HepG2 (cell line): ENCODE data around the gene VEZF1. TPM values are rescaled to one million over a fixed set of nuclear protein-coding genes. Genes with fewer than 3 reads are reported as not detected.

Experiments used
- ATAC-seq: fragments of 200-7000 bp; cut with Tn5 transposase; 3 replicates; pipeline ENCODE4 v1.9.1; 2020; ENCODE audit warnings: mild to moderate bottlenecking, moderate library complexity
- BruUV-seq: library from RNA; stranded (reverse); fragments of 400-500 nt; replicated peaks from 2 replicates; lab custom pipeline; 2021; lab: Mats Ljungman, UMichigan
- CTCF ChIA-PET: fragments of 300-600 bp; formaldehyde crosslinking; extraction: SDS; loops from one replicate; lab custom pipeline; 2021; ENCODE audit warnings: low total read pairs, inconsistent platforms, low intra/inter-chr PET ratio; lab: Yijun Ruan, JAX
- POLR2A ChIA-PET: fragments of 350-600 bp; sonication (Branson Sonifier 250); formaldehyde crosslinking; loops from one replicate; lab custom pipeline; 2020; ENCODE audit warnings: antibody characterized with exemption, inconsistent platforms; lab: Yijun Ruan, JAX
- DNase-seq: peaks from one replicate; pipeline ENCODE4 v3.0.0-alpha.2; 2015; ENCODE audit warnings: low spot score
- FAIRE-seq: peaks from 3 replicates; lab custom pipeline; 2011; peaks lifted over from hg19 to GRCh38; lab: Jason Lieb, UNC
- H2AFZ ChIP-seq: one replicate; pipeline ENCODE4 v1.6.1; 2011; ENCODE audit warnings: low read length, inconsistent platforms
- H3K27ac ChIP-seq: fragments of 300-600 bp; 3 replicates; pipeline ENCODE4 v1.8.0; 2011; ENCODE audit warnings: mixed run types, mild to moderate bottlenecking, mixed read lengths, low read length, inconsistent platforms; ENCODE audit not compliant: insufficient read depth; ENCODE audit errors: extremely low read length
- H3K27me3 ChIP-seq, 2 experiments: fragments of 200-600 bp in 1 of 2; 2 replicates in 1 of 2; 3 replicates in 1 of 2; pipeline versions ENCODE4 v1.6.0 to v1.8.0; 2011; ENCODE audit warnings: low read length in 2 of 2, mild to moderate bottlenecking in 2 of 2, moderate library complexity in 2 of 2, inconsistent platforms in 1 of 2; ENCODE audit not compliant: insufficient read depth in 2 of 2, control insufficient read depth in 1 of 2
- H3K36me3 ChIP-seq, 2 experiments: fragments of 200-600 bp in 1 of 2; replicated peaks in 1 of 2; 2 replicates in 1 of 2; 3 replicates in 1 of 2; pipeline versions ENCODE4 v1.5.1 to v1.8.0; 2011; ENCODE audit warnings: low read length in 2 of 2, inconsistent platforms in 1 of 2; ENCODE audit not compliant: insufficient read depth in 2 of 2, control insufficient read depth in 1 of 2
- H3K4me1 ChIP-seq: 2 replicates; pipeline ENCODE4 v1.5.1; 2012; ENCODE audit warnings: low read length, inconsistent platforms; ENCODE audit not compliant: insufficient read depth
- H3K4me2 ChIP-seq: 2 replicates; pipeline ENCODE4 v1.6.0; 2011; ENCODE audit warnings: low read depth, low read length, inconsistent platforms
- H3K4me3 ChIP-seq, 3 experiments: fragments of 200-600 bp in 1 of 3; sonication (generic), shearing (Covaris generic) in 1 of 3; replicated peaks in 1 of 3; 2 replicates each; pipeline ENCODE4 v1.5.1; 2011 to 2016; ENCODE audit warnings: low read length in 3 of 3, inconsistent platforms in 2 of 3, low read depth in 2 of 3, mild to moderate bottlenecking in 2 of 3, control low read depth in 1 of 3, mixed read lengths in 1 of 3; ENCODE audit not compliant: insufficient read depth in 1 of 3
- H3K79me2 ChIP-seq: one replicate; pipeline ENCODE4 v1.6.1; 2011; ENCODE audit warnings: low read length, inconsistent platforms; ENCODE audit not compliant: insufficient read depth
- H3K9ac ChIP-seq: 2 replicates; pipeline ENCODE4 v1.6.0; 2011; ENCODE audit warnings: mild to moderate bottlenecking, low read depth, low read length, inconsistent platforms; ENCODE audit not compliant: insufficient read depth
- H3K9me3 ChIP-seq: 2 replicates; pipeline ENCODE4 v1.5.1; 2012; ENCODE audit warnings: mild to moderate bottlenecking, low read length
- H4K20me1 ChIP-seq: 2 replicates; pipeline ENCODE4 v1.6.0; 2011; ENCODE audit warnings: inconsistent platforms, mild to moderate bottlenecking, low read length, moderate library complexity; ENCODE audit not compliant: insufficient read depth
- BRD4 ChIP-seq: sonication (generic); formaldehyde crosslinking; IDR thresholded peaks from 2 replicates; pipeline ENCODE4 v1.4.0; 2020; ENCODE audit warnings: missing genetic modification reagents
- ELF4 ChIP-seq: sonication (generic); formaldehyde crosslinking; IDR thresholded peaks from 2 replicates; pipeline ENCODE4 v1.5.0; 2020; ENCODE audit warnings: missing genetic modification reagents, mild to moderate bottlenecking, moderate library complexity, borderline replicate concordance
- FOSL2 ChIP-seq: sonication (generic); formaldehyde crosslinking; IDR thresholded peaks from 2 replicates; pipeline ENCODE4 v1.4.0; 2020; ENCODE audit warnings: missing genetic modification reagents
- HOXD1 ChIP-seq: sonication (generic); formaldehyde crosslinking; IDR thresholded peaks from 2 replicates; pipeline ENCODE4 v1.5.0; 2020; ENCODE audit warnings: missing genetic modification reagents
- SOX5 ChIP-seq: IDR thresholded peaks from 2 replicates; pipeline ENCODE4 v1.6.1; 2016; ENCODE audit warnings: borderline replicate concordance
- TFE3 ChIP-seq: IDR thresholded peaks from 2 replicates; pipeline ENCODE4 v1.6.1; 2016
- ZNF329 ChIP-seq: sonication (generic); formaldehyde crosslinking; IDR thresholded peaks from 2 replicates; pipeline ENCODE4 v1.9.0; 2021; ENCODE audit warnings: low read depth, mild to moderate bottlenecking, missing genetic modification reagents
- ZNF484 ChIP-seq: sonication (generic); formaldehyde crosslinking; IDR thresholded peaks from 2 replicates; pipeline ENCODE4 v1.5.1; 2020; ENCODE audit warnings: mild to moderate bottlenecking, low read depth, missing genetic modification reagents, borderline replicate concordance
- ZNF510 ChIP-seq: sonication (generic); formaldehyde crosslinking; IDR thresholded peaks from 2 replicates; pipeline ENCODE4 v1.4.0; 2020; ENCODE audit warnings: low read depth, mild to moderate bottlenecking, missing genetic modification reagents
- ZNF670 ChIP-seq: sonication (generic); formaldehyde crosslinking; IDR thresholded peaks from 2 replicates; pipeline ENCODE4 v1.8.0; 2022; ENCODE audit warnings: mild to moderate bottlenecking, missing genetic modification reagents, borderline replicate concordance
- WGBS: methylation state at CpG from one replicate; pipeline ENCODE4 v1.1.6; 2017; ENCODE audit warnings: low lambda C conversion rate; 5-methylcytosine and 5-hydroxymethylcytosine counted together
- in situ Hi-C: cut with HindIII; loops from 2 replicates; pipeline ENCODE4 v1.10.0; 2017; ENCODE audit warnings: low pct_unique_long_range_greater_than_20kb; ENCODE audit not compliant: extremely low pct_ligation_motif_present
- intact Hi-C: fragments of 100-400 bp; cut with micrococcal nuclease; formaldehyde crosslinking; loops from one replicate; pipeline ENCODE4 v1.10.0; 2022; ENCODE audit not compliant: unreplicated experiment
- polyA plus RNA-seq, 8 experiments: library from polyadenylated mRNA; depleted of rRNA in 3 of 8; stranded (reverse) in 7 of 8; unstranded in 1 of 8; fragments of >200 nt; fragmentation: Illumina TruSeq in 4 of 8; extraction: Trizol in 4 of 8; gene quantifications; 2 replicates each; pipeline versions ENCODE4 v1.2.1 to v1.2.3, GENCODE V29; 2011 to 2016; ENCODE audit warnings: low read depth in 4 of 8, missing spikeins in 1 of 8, mixed read lengths in 1 of 8; ENCODE audit not compliant: insufficient read depth in 1 of 8
- total RNA-seq, 5 experiments: library from RNA; depleted of rRNA; stranded (reverse); fragments of >200 nt; fragmentation: Illumina TruSeq; extraction: Trizol; gene quantifications; 2 replicates each; pipeline ENCODE4 v1.2.3, GENCODE V29; 2016; ENCODE audit warnings: low read depth in 1 of 5
- TF ChIP-seq, protein P1 (sequence below): IDR thresholded peaks from 2 replicates; pipeline ENCODE4 v1.6.1; 2018; ENCODE audit warnings: missing genetic modification reagents, mild to moderate bottlenecking, missing compliant biosample characterization

Gene VEZF1
- total and polyA plus RNA-seq, 2 of the 13 experiments (the other 11 are each of a cell fraction or from before 2014, with no cell fraction given): 45.9 to 49.7 TPM

- ATAC-seq (no peak), DNase-seq (no peak), FAIRE-seq (no peak)
- H4K20me1 ChIP-seq: no peaks in the 10 kb centered on the region
- no TSS peak for BruUV-seq
- no peak overlapping the region for H3K9ac ChIP-seq
- ChIA-PET POLR2A (interaction anchor here (0.6 kb wide), 1 partner anchor 25 kb away, joined by 3 read pairs; the partner anchor contains the start of gene SRSF1), CTCF (no interaction called here)
- H3K36me3 ChIP-seq: no peaks in the 10 kb centered on the region
- no peak overlapping the region for H3K4me3 ChIP-seq
- H3K27ac ChIP-seq: no peak overlapping the region
- H3K9me3 ChIP-seq: no peaks in the 10 kb centered on the region
- no peak for TF ChIP-seq TFE3 (CRISPR knock-in tag)
- TF ChIP-seq ZNF510 (CRISPR knock-in tag): no peak
- TF ChIP-seq ZNF484 (CRISPR knock-in tag): no peak
- no peak for TF ChIP-seq SOX5 (CRISPR knock-in tag)
- TF ChIP-seq HOXD1 (CRISPR knock-in tag): no peak
- TF ChIP-seq, protein P1, sequence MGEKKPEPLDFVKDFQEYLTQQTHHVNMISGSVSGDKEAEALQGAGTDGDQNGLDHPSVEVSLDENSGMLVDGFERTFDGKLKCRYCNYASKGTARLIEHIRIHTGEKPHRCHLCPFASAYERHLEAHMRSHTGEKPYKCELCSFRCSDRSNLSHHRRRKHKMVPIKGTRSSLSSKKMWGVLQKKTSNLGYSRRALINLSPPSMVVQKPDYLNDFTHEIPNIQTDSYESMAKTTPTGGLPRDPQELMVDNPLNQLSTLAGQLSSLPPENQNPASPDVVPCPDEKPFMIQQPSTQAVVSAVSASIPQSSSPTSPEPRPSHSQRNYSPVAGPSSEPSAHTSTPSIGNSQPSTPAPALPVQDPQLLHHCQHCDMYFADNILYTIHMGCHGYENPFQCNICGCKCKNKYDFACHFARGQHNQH (CRISPR knock-in tag): no peak
- no peak for TF ChIP-seq ZNF329 (CRISPR knock-in tag)
- no peak for TF ChIP-seq FOSL2 (CRISPR knock-in tag)
- no peak for TF ChIP-seq ELF4 (CRISPR knock-in tag)
- no peak for TF ChIP-seq BRD4 (CRISPR knock-in tag)
- no peak for TF ChIP-seq ZNF670 (CRISPR knock-in tag)
- in situ Hi-C loops (loop anchor here (25.0 kb wide), 1 partner anchor 429 kb away; no protein-coding TSS in a partner anchor), intact Hi-C loops (no loop called here)
- H3K27me3 ChIP-seq: peaks cover 1 to 6% of the 10 kb centered on the region in 2 experiments; a peak in 2 of 5 replicates
- no peaks in the 10 kb centered on the region for H3K4me1 ChIP-seq
- H3K4me2 ChIP-seq: no peak overlapping the region
- no peaks in the 10 kb centered on the region for H3K79me2 ChIP-seq
- 22% methylated on average over 6 of the region's 6 CpGs for WGBS
- no peak overlapping the region for H2AFZ ChIP-seq
These were observed 44.8 kb upstream of the VEZF1 start for GRCh38 chr17:58032691-58033415.
